ENCODE results near the gene PCBD2.
"Not testable (repeated sequence)": the region's sequence is repeated elsewhere in the genome, so short reads cannot be mapped to it uniquely, and the experiment has no call there.

DNA sequence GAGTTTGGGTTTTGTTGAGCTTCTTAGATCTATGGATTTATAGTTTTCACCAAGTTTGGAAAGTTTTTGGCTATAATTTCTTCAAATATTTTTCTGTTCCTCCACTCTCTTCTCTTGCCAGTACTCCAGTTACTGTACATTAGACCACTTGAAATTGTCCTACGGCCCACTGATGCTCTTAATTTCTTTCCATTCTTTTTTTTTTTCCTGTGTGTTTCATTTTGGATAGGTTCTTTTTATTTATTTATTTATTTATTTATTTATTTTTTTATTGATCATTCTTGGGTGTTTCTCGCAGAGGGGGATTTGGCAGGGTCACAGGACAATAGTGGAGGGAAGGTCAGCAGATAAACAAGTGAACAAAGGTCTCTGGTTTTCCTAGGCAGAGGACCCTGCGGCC, 24.0 kb upstream of the PCBD2 start:
- TF ChIP-seq, protein P1, sequence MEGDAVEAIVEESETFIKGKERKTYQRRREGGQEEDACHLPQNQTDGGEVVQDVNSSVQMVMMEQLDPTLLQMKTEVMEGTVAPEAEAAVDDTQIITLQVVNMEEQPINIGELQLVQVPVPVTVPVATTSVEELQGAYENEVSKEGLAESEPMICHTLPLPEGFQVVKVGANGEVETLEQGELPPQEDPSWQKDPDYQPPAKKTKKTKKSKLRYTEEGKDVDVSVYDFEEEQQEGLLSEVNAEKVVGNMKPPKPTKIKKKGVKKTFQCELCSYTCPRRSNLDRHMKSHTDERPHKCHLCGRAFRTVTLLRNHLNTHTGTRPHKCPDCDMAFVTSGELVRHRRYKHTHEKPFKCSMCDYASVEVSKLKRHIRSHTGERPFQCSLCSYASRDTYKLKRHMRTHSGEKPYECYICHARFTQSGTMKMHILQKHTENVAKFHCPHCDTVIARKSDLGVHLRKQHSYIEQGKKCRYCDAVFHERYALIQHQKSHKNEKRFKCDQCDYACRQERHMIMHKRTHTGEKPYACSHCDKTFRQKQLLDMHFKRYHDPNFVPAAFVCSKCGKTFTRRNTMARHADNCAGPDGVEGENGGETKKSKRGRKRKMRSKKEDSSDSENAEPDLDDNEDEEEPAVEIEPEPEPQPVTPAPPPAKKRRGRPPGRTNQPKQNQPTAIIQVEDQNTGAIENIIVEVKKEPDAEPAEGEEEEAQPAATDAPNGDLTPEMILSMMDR (IDR thresholded peaks at IDR 0.05; ENCODE audit: low read length), result not testable (repeated sequence)
- not testable (repeated sequence) for TF ChIP-seq EZH2 (optimal IDR thresholded peaks at IDR 0.05; ENCODE audit: low read depth, low read length)
